NCI-H82 (cell line): ENCODE measurements around the gene LARGE1.

Experiments
- DNase-seq: peaks from one replicate; lab custom pipeline; 2025; lab: John Stamatoyannopoulos, UW

The LARGE1 gene

GRCh38 chr22:33315117-33315516 is 605.2 kb downstream of the LARGE1 start:
- no peak for DNase-seq

DNA sequence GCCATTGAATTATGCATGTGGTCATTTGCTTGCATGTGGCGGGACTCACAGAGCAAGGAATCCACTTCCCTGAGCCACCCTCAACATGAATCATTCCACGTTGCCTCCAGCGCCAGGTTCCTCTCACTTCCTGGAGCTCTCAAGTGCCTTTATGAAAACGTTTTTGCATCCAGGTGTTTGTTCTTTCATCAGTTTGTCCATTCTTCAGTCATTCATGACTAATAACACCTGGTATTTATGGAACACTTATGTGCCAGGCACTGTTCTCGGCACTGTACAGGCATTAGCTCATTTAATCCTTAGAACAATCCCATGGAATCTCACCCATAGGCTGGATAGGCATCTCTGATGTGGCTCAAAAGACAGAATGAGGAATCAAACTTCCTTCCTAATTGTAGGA is 606.0 kb downstream of the LARGE1 start:
- DNase-seq: no peak

DNA sequence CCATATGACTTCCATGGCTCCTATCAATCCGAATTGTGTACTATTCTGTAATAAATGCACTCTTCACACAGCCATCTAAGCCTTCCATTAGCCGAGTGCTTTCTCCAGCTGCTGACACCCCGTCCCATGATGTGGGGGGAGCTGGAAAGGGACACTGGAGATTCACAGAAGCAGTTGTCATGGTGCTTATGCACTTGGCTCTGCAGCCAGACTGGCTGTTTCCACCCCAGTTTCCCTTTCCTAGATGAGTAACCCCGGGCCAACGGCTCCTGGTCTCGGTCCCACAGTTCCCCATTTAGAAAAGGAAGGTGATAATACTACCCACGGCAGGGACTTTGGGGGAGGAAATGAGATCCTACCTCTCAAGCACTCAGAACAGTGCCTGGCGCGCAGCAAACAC is 617.2 kb downstream of the LARGE1 start:
- DNase-seq: no peak

DNA sequence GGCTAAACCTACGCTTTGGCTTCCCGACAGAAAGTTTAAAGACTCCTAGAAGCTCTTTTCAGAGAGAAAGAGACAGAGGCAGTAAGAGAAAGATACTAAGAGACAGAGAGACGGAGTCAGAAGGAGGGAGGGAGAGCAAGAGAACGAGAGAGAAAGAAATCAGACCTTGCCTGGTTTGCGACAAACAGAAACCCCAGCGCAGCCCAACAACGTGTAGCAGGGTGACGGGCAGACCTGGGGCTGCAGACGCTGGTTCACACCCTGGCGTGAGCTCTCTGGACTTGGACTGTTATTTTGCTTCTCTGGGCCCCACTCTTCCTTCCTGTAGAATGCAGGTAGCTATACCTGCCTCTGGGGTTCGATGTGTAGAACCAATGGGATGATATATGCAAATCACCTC is 617.7 kb downstream of the LARGE1 start:
- no peak for DNase-seq

GRCh38 chr22:33302049-33302545 is 618.2 kb downstream of the LARGE1 start:
- peak; percentile 85 for DNase-seq

DNA sequence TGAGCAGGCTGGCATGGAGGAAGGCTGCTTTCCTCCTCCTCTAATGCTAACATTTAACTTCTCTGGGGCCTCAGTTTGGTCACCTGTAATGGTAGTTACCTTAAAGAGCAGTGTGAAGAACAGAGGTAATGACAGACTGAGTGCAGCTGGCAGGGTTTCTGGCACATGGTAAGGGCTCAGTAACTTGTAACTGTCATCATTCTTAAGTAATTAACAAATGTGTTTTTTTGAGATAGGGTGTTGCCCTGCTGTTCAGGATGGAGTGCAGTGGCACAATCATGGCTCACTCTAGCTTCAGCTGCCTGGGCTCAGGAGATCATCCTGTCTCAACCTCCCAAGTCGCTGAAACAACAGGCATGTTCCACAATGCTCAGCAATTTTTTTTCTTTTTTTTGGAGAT is 620.1 kb downstream of the LARGE1 start:
- DNase-seq: no peak

- DNase-seq: no peak
Measured at GRCh38 chr22:33299245-33299956, 620.9 kb downstream of the LARGE1 start.

DNA sequence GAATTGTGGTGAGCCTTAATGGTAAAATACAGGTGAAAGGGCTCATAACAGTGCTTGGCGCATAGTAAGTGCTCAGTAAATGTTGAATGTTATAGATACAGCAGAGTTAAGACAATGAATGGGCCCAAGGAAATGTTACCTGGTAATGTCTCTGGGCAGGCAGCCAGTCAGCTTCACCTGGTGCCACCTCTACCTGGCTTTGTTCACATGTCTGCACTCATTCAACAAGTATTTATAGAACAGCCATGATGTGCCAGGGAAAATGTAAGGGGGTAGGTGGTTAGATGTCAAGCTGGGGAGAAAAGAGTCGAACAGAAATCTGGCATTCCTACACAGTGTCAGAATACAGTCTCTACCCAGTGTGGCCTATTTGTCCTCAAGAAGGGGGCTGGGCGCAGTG is 623.3 kb downstream of the LARGE1 start:
- DNase-seq: no peak

GRCh38 chr22:33288078-33288477 is 632.2 kb downstream of the LARGE1 start:
- no peak for DNase-seq

DNA sequence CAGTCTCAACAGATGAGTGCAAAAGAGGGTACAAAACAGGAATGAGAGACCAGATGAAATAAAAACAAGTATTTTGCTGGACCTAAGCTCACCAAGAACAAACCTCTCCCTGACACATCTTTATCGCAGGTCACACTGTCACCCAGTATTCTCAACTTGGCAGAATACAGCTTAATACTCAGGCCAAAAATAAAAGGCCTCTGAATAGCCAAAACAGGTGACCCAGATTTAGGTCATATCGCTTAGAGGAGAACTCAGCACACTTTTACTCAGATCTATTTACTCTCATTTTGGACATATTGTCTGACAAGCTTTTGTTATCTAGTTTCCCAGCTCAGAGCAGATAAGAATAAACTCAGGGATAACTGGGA is 645.2 kb downstream of the LARGE1 start:
- no peak for DNase-seq

DNA sequence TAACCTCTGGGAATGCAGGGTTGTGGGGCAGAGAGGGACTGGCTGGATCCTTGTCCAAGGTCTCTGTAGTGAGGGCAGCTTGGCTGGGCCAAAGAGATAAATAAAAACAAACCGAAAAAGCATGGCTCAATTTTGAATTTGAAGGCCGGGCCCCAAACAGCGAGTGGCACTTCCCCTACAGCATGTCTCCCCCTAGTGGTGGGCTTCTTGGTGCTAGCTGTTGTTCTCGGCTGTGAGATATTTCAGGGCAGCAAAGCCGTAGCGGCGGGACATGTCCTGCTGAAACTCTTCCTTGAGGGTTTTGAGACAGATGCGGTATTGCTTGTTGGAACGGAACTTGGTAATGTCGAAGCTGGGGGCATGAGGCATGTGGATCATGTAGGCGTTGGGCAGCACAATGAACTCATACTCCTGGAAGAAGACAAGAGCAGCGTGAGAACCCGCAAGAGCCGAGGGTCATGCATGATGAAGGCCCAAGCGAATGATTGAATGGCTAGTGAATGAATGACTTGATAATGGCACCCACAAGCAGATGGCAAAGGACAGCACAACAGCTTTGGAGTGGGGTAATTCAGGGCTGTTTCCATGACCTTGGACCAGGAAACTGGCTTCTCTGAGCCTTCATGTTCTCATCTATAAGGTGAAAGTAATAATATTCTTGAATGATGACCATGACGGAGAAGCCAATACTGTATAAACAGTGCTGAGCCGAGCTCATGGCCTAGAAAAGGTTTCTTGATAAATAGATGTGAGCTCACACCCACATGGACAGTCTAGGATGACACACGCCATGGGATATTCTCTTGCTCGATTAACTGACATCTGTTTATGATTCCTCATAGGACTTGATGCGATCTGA is 645.8 kb downstream of the LARGE1 start:
- DNase-seq: peak; percentile 60

GRCh38 chr22:33272871-33273270 is 647.4 kb downstream of the LARGE1 start:
- no peak for DNase-seq

DNA sequence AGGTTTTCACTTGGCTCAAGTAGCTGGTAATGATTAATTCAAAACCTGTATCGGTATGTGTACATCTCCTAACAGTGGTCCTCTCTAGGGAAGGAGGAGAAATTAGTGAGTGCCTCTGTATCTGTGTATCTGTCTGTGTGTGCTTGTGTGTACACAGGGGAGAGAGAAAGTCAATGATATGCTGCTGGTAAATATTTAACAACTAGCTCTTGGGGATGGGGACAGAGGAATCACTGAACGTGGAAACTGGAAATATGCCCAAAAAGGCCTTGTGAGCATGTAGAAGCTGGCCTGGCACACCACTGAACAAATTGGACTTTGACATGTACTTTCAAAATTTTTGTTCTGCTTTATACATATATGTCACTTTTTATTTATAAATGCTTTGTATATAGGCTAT is 648.1 kb downstream of the LARGE1 start:
- DNase-seq: no peak

DNA sequence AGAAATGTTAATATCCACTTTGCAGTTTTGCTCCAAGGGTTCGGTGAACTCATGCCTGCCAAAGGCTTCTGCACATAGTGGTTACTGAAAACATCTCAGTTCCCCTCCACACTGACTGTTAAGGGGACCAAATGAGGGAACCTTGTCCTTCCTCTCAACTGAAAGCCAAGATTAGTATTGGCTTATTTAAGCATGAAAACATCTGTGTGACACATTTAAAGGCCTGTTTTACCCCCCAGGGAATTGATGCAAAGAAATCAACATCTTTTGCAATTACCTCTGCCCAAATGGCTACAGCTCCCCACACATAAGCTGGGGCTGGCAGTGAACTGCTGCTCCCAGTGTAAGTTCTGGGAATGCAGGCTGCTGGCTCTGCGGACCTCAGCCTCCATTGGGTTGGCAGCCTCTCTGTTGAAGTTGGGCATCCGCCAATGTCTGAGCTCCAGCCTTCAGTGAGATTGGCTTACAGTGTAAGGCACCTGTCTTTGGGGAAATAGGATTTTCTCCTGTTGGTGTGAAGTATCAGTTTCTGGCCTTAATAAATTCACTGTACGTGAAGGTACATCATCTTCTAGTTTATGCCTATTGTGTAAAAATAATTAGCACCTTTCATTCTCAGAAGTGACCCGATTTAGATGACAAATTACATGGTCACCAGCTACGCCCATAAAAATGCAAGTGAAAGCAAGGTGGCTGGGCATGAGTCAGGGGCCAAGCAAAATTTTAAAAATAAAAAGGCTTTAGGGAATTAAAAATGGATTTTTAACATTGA is 648.7 kb downstream of the LARGE1 start:
- DNase-seq: peak; percentile 8

- no peak for DNase-seq
Measured at GRCh38 chr22:33270596-33270995, 649.7 kb downstream of the LARGE1 start.

- DNase-seq: no peak
Measured at GRCh38 chr22:33261699-33262098, 658.6 kb downstream of the LARGE1 start.

DNA sequence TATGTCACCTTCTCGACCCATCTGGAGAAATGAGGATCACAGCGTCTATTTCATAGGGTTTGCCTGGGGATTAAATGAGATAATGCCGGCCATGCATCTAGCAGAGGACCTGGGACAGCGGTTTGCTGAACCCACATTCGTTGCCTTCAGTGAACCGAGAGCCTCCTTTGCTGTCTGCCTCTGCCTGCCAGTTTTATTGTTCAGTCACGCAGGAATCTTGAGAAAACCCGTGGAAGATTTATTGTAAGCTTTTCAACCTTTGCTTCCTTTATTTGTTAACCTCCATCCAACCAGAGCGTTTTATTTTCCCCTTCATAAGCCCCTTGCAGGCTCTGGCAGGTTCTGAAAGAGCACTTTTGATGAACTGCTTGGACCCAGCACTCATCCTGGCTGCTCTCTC is 659.8 kb downstream of the LARGE1 start:
- no peak for DNase-seq

DNA sequence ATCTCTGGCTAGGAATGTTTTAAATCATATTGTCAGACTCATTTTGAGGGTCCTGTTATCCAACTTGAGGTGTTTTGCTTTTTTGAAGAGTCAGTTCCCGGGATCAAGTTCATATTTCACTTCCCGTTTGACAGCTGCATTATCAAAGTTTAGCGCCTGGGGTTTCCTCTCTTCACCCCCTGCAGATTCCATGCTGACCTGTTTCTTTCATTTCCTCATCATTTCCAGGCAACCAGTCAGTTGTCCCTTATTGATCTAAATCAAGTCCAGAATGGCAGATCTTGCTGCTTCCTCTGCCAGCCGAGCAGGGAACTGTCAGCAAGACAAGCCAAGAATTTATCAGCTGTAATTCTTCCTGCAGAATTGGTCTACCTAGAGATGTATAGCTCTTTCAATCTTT is 664.5 kb downstream of the LARGE1 start:
- no peak for DNase-seq

GRCh38 chr22:33248948-33249347 is 671.3 kb downstream of the LARGE1 start:
- no peak for DNase-seq

GRCh38 chr22:33247758-33248157 is 672.5 kb downstream of the LARGE1 start:
- no peak for DNase-seq

GRCh38 chr22:33242078-33242477 is 678.2 kb downstream of the LARGE1 start:
- DNase-seq: no peak

- DNase-seq: peak; percentile 35
Measured at GRCh38 chr22:33240888-33241475, 679.3 kb downstream of the LARGE1 start.
